Activated naive CD8-positive, alpha-beta T cell treated with anti-CD3 and anti-CD28 coated beads, Interleukin-2, amount 50 U/mL, for 24 hours (primary cell): ENCODE measurements around the gene TXNDC12.
"Not testable (repeated sequence)": the region's sequence is repeated elsewhere in the genome, so short reads cannot be mapped to it uniquely, and the experiment has no call there.

Experiments used
- ATAC-seq: fragments of 150-1000 bp; cut with Tn5 transposase; one replicate; pipeline ENCODE4 v1.10.0; 2021
- DNase-seq: peaks from one replicate; pipeline ENCODE4 v3.0.0; 2021
- H3K27ac Mint-ChIP-seq: one replicate; pipeline ENCODE4 v1.8.0; 2021; ENCODE audit warnings: mild to moderate bottlenecking, mixed read lengths
- H3K27me3 Mint-ChIP-seq: one replicate; pipeline ENCODE4 v1.8.0; 2021; ENCODE audit warnings: mixed read lengths
- H3K36me3 Mint-ChIP-seq: one replicate; pipeline ENCODE4 v1.8.0; 2021; ENCODE audit warnings: low read depth, mixed read lengths
- H3K4me1 Mint-ChIP-seq: one replicate; pipeline ENCODE4 v1.8.0; 2021; ENCODE audit warnings: mixed read lengths
- H3K4me3 Mint-ChIP-seq: one replicate; pipeline ENCODE4 v1.8.0; 2021; ENCODE audit warnings: mild to moderate bottlenecking, moderate library complexity, mixed read lengths
- H3K9me3 Mint-ChIP-seq: one replicate; pipeline ENCODE4 v1.8.0; 2021; ENCODE audit warnings: mixed read lengths

The TXNDC12 gene

GRCh38 chr1:52057876-52058415 is 3.0 kb upstream of the TXNDC12 start:
- Mint-ChIP-seq H3K4me3 (peak overlapping the region; percentile 94), H3K9me3 (no peaks in the 10 kb centered on the region), H3K4me1 (peaks cover 49% of the 10 kb centered on the region), H3K27ac (no peak overlapping the region), H3K27me3 (no peaks in the 10 kb centered on the region), H3K36me3 (peaks cover 16% of the 10 kb centered on the region)
- no peak for DNase-seq
- ATAC-seq, result no peak

- no peaks in the 10 kb centered on the region for H3K9me3 Mint-ChIP-seq
- DNase-seq, result no peak
- peaks cover 21% of the 10 kb centered on the region for H3K36me3 Mint-ChIP-seq
- H3K27ac Mint-ChIP-seq, result peak overlapping the region; percentile 98
- peaks cover 53% of the 10 kb centered on the region for H3K4me1 Mint-ChIP-seq
- H3K27me3 Mint-ChIP-seq, result no peaks in the 10 kb centered on the region
- no peak for ATAC-seq
- peak overlapping the region; percentile 94 for H3K4me3 Mint-ChIP-seq
These were observed 2.3 kb upstream of the TXNDC12 start for GRCh38 chr1:52057255-52057654.

- Mint-ChIP-seq H3K36me3 (peaks cover 24% of the 10 kb centered on the region), H3K27ac (peak overlapping the region; percentile 98), H3K4me3 (peak overlapping the region; percentile 94), H3K4me1 (peaks cover 53% of the 10 kb centered on the region), H3K27me3 (no peaks in the 10 kb centered on the region), H3K9me3 (no peaks in the 10 kb centered on the region)
- DNase-seq (no peak), ATAC-seq (no peak)
These were observed 1.9 kb upstream of the TXNDC12 start for GRCh38 chr1:52056937-52057231.

- Mint-ChIP-seq H3K27ac (peak within 1 kb of the TSS; percentile 98), H3K9me3 (no peaks in the 10 kb centered on the region), H3K4me1 (peaks cover 55% of the 10 kb centered on the region), H3K4me3 (peak within 1 kb of the TSS; percentile 94), H3K36me3 (peaks cover 27% of the 10 kb centered on the region), H3K27me3 (no peaks in the 10 kb centered on the region)
- ATAC-seq, result peak; percentile 96
- DNase-seq, result peak; percentile 94
These were observed 1.4 kb upstream of the TXNDC12 start, which contains the start of gene BTF3L4 for GRCh38 chr1:52056163-52056936. Gene BTF3L4, plus strand, starts transcription at chr1:52056295. Its CDS starts 3,553 bp downstream, at chr1:52059848.

GRCh38 chr1:52055866-52056162 is 823 bp upstream of the TXNDC12 start:
- peaks cover 27% of the 10 kb centered on the region for H3K36me3 Mint-ChIP-seq
- DNase-seq, result no peak
- no peaks in the 10 kb centered on the region for H3K27me3 Mint-ChIP-seq
- peaks cover 58% of the 10 kb centered on the region for H3K4me1 Mint-ChIP-seq
- no peak for ATAC-seq
- H3K9me3 Mint-ChIP-seq, result no peaks in the 10 kb centered on the region
- peak overlapping the region; percentile 94 for H3K4me3 Mint-ChIP-seq
- peak overlapping the region; percentile 98 for H3K27ac Mint-ChIP-seq

GRCh38 chr1:52054496-52055065 is 410 bp downstream of the TXNDC12 start:
- no peaks in the 10 kb centered on the region for H3K27me3 Mint-ChIP-seq
- ATAC-seq, result no peak
- H3K4me3 Mint-ChIP-seq, result peak overlapping the region; percentile 94
- H3K27ac Mint-ChIP-seq, result peak overlapping the region; percentile 98
- H3K9me3 Mint-ChIP-seq, result no peaks in the 10 kb centered on the region
- no peak for DNase-seq
- peaks cover 59% of the 10 kb centered on the region for H3K4me1 Mint-ChIP-seq
- peaks cover 33% of the 10 kb centered on the region for H3K36me3 Mint-ChIP-seq

GRCh38 chr1:52053862-52054261 is 1.1 kb downstream of the TXNDC12 start:
- H3K4me1 Mint-ChIP-seq, result peaks cover 52% of the 10 kb centered on the region
- peaks cover 28% of the 10 kb centered on the region for H3K36me3 Mint-ChIP-seq
- no peak for DNase-seq
- H3K4me3 Mint-ChIP-seq, result peak overlapping the region; percentile 94
- H3K27ac Mint-ChIP-seq, result peak overlapping the region; percentile 98
- no peaks in the 10 kb centered on the region for H3K27me3 Mint-ChIP-seq
- H3K9me3 Mint-ChIP-seq, result no peaks in the 10 kb centered on the region
- no peak for ATAC-seq

- H3K4me3 Mint-ChIP-seq, DNase-seq, H3K9me3 Mint-ChIP-seq, H3K27ac Mint-ChIP-seq, H3K27me3 Mint-ChIP-seq, ATAC-seq: not testable (repeated sequence)
- Mint-ChIP-seq H3K4me1 (peaks cover 31% of the 10 kb centered on the region), H3K36me3 (peaks cover 45% of the 10 kb centered on the region)
These were observed 5.7 kb downstream of the TXNDC12 start for GRCh38 chr1:52049337-52049736.

GRCh38 chr1:52045666-52046195 is 9.3 kb downstream of the TXNDC12 start:
- H3K4me3 Mint-ChIP-seq, H3K27ac Mint-ChIP-seq, ATAC-seq, DNase-seq, H3K9me3 Mint-ChIP-seq, H3K27me3 Mint-ChIP-seq: not testable (repeated sequence)
- Mint-ChIP-seq H3K4me1 (peaks cover 12% of the 10 kb centered on the region), H3K36me3 (peaks cover 40% of the 10 kb centered on the region)

- Mint-ChIP-seq H3K27ac (no peak overlapping the region), H3K4me3 (no peak overlapping the region), H3K4me1 (peaks cover 8% of the 10 kb centered on the region), H3K36me3 (peaks cover 40% of the 10 kb centered on the region), H3K9me3 (no peaks in the 10 kb centered on the region), H3K27me3 (no peaks in the 10 kb centered on the region)
- ATAC-seq, result no peak
- no peak for DNase-seq
These were observed 9.8 kb downstream of the TXNDC12 start for GRCh38 chr1:52045236-52045635.

- no peak for DNase-seq
- Mint-ChIP-seq H3K27ac (no peak overlapping the region), H3K36me3 (peaks cover 38% of the 10 kb centered on the region), H3K9me3 (no peaks in the 10 kb centered on the region), H3K4me1 (peaks cover 5% of the 10 kb centered on the region), H3K27me3 (no peaks in the 10 kb centered on the region), H3K4me3 (no peak overlapping the region)
- no peak for ATAC-seq
These were observed 13.3 kb downstream of the TXNDC12 start for GRCh38 chr1:52041551-52042185.

- H3K9me3 Mint-ChIP-seq, result no peaks in the 10 kb centered on the region
- ATAC-seq, result no peak
- no peak overlapping the region for H3K27ac Mint-ChIP-seq
- no peak for DNase-seq
- H3K4me3 Mint-ChIP-seq, result no peak overlapping the region
- no peaks in the 10 kb centered on the region for H3K27me3 Mint-ChIP-seq
- H3K36me3 Mint-ChIP-seq, result peaks cover 22% of the 10 kb centered on the region
- H3K4me1 Mint-ChIP-seq, result peaks cover 6% of the 10 kb centered on the region
These were observed 17.1 kb downstream of the TXNDC12 start for GRCh38 chr1:52037909-52038308.

- ATAC-seq (no peak), DNase-seq (no peak)
- H3K27ac Mint-ChIP-seq, result no peak overlapping the region
- H3K4me3 Mint-ChIP-seq, result no peak overlapping the region
- H3K9me3 Mint-ChIP-seq, result no peaks in the 10 kb centered on the region
- peaks cover 27% of the 10 kb centered on the region for H3K36me3 Mint-ChIP-seq
- H3K27me3 Mint-ChIP-seq, result no peaks in the 10 kb centered on the region
- H3K4me1 Mint-ChIP-seq, result peaks cover 6% of the 10 kb centered on the region
These were observed 17.6 kb downstream of the TXNDC12 start for GRCh38 chr1:52037402-52037814.

GRCh38 chr1:52034050-52034384 is 21.0 kb downstream of the TXNDC12 start:
- Mint-ChIP-seq H3K36me3 (peaks cover 33% of the 10 kb centered on the region), H3K4me1 (peaks cover 27% of the 10 kb centered on the region)
- ATAC-seq, result no peak

More at GRCh38 chr1:52034050-52034384, 21.0 kb downstream of the TXNDC12 start:
- Mint-ChIP-seq H3K27me3 (no peaks in the 10 kb centered on the region), H3K9me3 (no peaks in the 10 kb centered on the region), H3K27ac (peak overlapping the region; percentile 93), H3K4me3 (peak overlapping the region; percentile 92)
- no peak for DNase-seq
